ENCODE results near the gene C2orf78.

GRCh38 chr2:73770725-73771124, 13.3 kb upstream of the C2orf78 start:
- no peak for TF ChIP-seq POLR2AphosphoS5 (IDR thresholded peaks at IDR 0.05)
- TF ChIP-seq, protein P1, sequence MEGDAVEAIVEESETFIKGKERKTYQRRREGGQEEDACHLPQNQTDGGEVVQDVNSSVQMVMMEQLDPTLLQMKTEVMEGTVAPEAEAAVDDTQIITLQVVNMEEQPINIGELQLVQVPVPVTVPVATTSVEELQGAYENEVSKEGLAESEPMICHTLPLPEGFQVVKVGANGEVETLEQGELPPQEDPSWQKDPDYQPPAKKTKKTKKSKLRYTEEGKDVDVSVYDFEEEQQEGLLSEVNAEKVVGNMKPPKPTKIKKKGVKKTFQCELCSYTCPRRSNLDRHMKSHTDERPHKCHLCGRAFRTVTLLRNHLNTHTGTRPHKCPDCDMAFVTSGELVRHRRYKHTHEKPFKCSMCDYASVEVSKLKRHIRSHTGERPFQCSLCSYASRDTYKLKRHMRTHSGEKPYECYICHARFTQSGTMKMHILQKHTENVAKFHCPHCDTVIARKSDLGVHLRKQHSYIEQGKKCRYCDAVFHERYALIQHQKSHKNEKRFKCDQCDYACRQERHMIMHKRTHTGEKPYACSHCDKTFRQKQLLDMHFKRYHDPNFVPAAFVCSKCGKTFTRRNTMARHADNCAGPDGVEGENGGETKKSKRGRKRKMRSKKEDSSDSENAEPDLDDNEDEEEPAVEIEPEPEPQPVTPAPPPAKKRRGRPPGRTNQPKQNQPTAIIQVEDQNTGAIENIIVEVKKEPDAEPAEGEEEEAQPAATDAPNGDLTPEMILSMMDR (IDR thresholded peaks at IDR 0.05), result no peak

Measured in sigmoid colon (tissue), 4 donors.